HCT116 (cell line): ENCODE results near the gene FAM118B. TPM values are rescaled to one million over a fixed set of nuclear protein-coding genes. Genes with fewer than 3 reads are reported as not detected.

Experiments used
- ATAC-seq: fragments of 200-7000 bp; cut with Tn5 transposase; 2 replicates; pipeline ENCODE4 v1.9.1; 2020; ENCODE audit warnings: mild to moderate bottlenecking, moderate library complexity
- BruUV-seq: library from RNA; stranded (reverse); fragments of 400-500 nt; replicated peaks from 2 replicates; lab custom pipeline; 2021; lab: Mats Ljungman, UMichigan
- CTCF ChIA-PET: fragments of 300-600 bp; sonication (Branson Sonifier 250); formaldehyde crosslinking; loops from one replicate; lab custom pipeline; 2021; ENCODE audit warnings: antibody characterized with exemption; lab: Charles Lee
- POLR2A ChIA-PET: fragments of 300-600, 350-600 bp; sonication (Branson Sonifier 250); formaldehyde crosslinking; loops from one replicate; lab custom pipeline; 2021; ENCODE audit warnings: antibody characterized with exemption; lab: Charles Lee
- RAD21 ChIA-PET, 2 experiments: fragments of 300-600 bp; sonication (Branson Sonifier 250); formaldehyde crosslinking; loops; one replicate each; lab custom pipeline; 2023; ENCODE audit warnings: low total read pairs in 2 of 2; ENCODE audit not compliant: uncharacterized antibody in 2 of 2, unreplicated experiment in 2 of 2, low non-redundant PET in 1 of 2; lab: Charles Lee
- DNase-seq: peaks from one replicate; pipeline ENCODE4 v3.0.0-alpha.2; 2010; ENCODE audit warnings: low read depth, low spot score
- H2AFZ ChIP-seq: fragments of 200-600 bp; shearing (Covaris generic), sonication (generic); 2 replicates; pipeline ENCODE4 v1.6.1; 2017; ENCODE audit warnings: low read depth, mixed run types, mixed read lengths, antibody characterized with exemption, low read length; ENCODE audit not compliant: poor library complexity, severe bottlenecking
- H3K27ac ChIP-seq: 2 replicates; pipeline ENCODE4 v1.5.1; 2012; ENCODE audit warnings: low read depth, low read length
- H3K27me3 ChIP-seq: fragments of 200-600 bp; sonication (generic); 2 replicates; pipeline ENCODE4 v1.6.1; 2016; ENCODE audit warnings: mixed run types, low read length, mixed read lengths; ENCODE audit not compliant: insufficient read depth
- H3K36me3 ChIP-seq, 2 experiments: fragments of 200-500 bp in 1 of 2; fragments of 200-600 bp in 1 of 2; sonication (Bioruptor generic) in 1 of 2; sonication (generic) in 1 of 2; 2 replicates each; pipeline versions ENCODE4 v1.5.1 to v1.6.1; 2014 to 2016; ENCODE audit warnings: low read length in 2 of 2, inconsistent platforms in 1 of 2, mixed read lengths in 1 of 2, mixed run types in 1 of 2; ENCODE audit not compliant: insufficient read depth in 2 of 2, control insufficient read depth in 1 of 2
- H3K4me1 ChIP-seq, 2 experiments: fragments of 200-600 bp in 1 of 2; sonication (generic) in 1 of 2; 2 replicates each; pipeline versions ENCODE4 v1.5.1 to v1.6.1; 2012 to 2017; ENCODE audit warnings: low read length in 2 of 2, inconsistent platforms in 1 of 2, mild to moderate bottlenecking in 1 of 2, mixed read lengths in 1 of 2, mixed run types in 1 of 2, moderate library complexity in 1 of 2; ENCODE audit not compliant: insufficient read depth in 2 of 2, control insufficient read depth in 1 of 2
- H3K4me2 ChIP-seq: fragments of 200-600 bp; sonication (generic); 2 replicates; pipeline ENCODE4 v1.6.1; 2017; ENCODE audit warnings: mixed run types, low read length, mixed read lengths
- H3K4me3 ChIP-seq, 2 experiments: fragments of 200-600 bp in 1 of 2; sonication (generic) in 1 of 2; replicated peaks in 1 of 2; 2 replicates each; pipeline ENCODE4 v1.5.1; 2011 to 2016; ENCODE audit warnings: low read length in 2 of 2, control low read depth in 1 of 2, low read depth in 1 of 2, mild to moderate bottlenecking in 1 of 2, mixed read lengths in 1 of 2, mixed run types in 1 of 2
- H3K79me2 ChIP-seq: fragments of 200-600 bp; sonication (generic); 2 replicates; pipeline ENCODE4 v1.6.1; 2017; ENCODE audit warnings: mild to moderate bottlenecking, mixed run types, low read length, moderate library complexity, mixed read lengths; ENCODE audit not compliant: insufficient read depth
- H3K9ac ChIP-seq: fragments of 200-600 bp; sonication (generic); 2 replicates; pipeline ENCODE4 v1.6.1; 2016; ENCODE audit warnings: low read length, mixed read lengths
- H3K9me2 ChIP-seq: fragments of 200-600 bp; sonication (generic), shearing (Covaris generic); 2 replicates; pipeline ENCODE4 v1.6.1; 2017; ENCODE audit warnings: mixed run types, mild to moderate bottlenecking, moderate library complexity; ENCODE audit not compliant: insufficient read depth
- H3K9me3 ChIP-seq, 2 experiments: fragments of 200-500 bp in 1 of 2; fragments of 200-600 bp in 1 of 2; sonication (Bioruptor generic) in 1 of 2; sonication (generic) in 1 of 2; 2 replicates each; pipeline ENCODE4 v1.6.1; 2014 to 2017; ENCODE audit warnings: low read length in 2 of 2, mixed read lengths in 2 of 2, inconsistent platforms in 1 of 2, low read depth in 1 of 2, mild to moderate bottlenecking in 1 of 2, mixed run types in 1 of 2, moderate library complexity in 1 of 2; ENCODE audit not compliant: control insufficient read depth in 1 of 2, insufficient read depth in 1 of 2
- H4K20me1 ChIP-seq: fragments of 200-600 bp; sonication (generic), shearing (Covaris generic); 2 replicates; pipeline ENCODE4 v1.6.1; 2017; ENCODE audit warnings: mixed run types, mild to moderate bottlenecking, moderate library complexity; ENCODE audit not compliant: insufficient read depth
- ATF3 ChIP-seq: IDR thresholded peaks from 2 replicates; pipeline ENCODE4 v1.6.1; 2012
- CBX3 ChIP-seq: IDR thresholded peaks from 2 replicates; pipeline ENCODE4 v1.6.1; 2012; ENCODE audit warnings: low read depth
- CEBPB ChIP-seq: IDR thresholded peaks from 2 replicates; pipeline ENCODE4 v1.6.1; 2012; ENCODE audit warnings: low read depth
- CTCF ChIP-seq, 3 experiments: fragments of 200-600 bp in 1 of 3; sonication (generic) in 1 of 3; IDR thresholded peaks in 2 of 3; conservative IDR thresholded peaks in 1 of 3; 2 replicates each; pipeline ENCODE4 v1.5.1; 2012 to 2017; ENCODE audit warnings: low read depth in 2 of 3, low read length in 2 of 3, antibody characterized with exemption in 1 of 3, borderline replicate concordance in 1 of 3, control low read depth in 1 of 3, mild to moderate bottlenecking in 1 of 3, mixed read lengths in 1 of 3, mixed run types in 1 of 3, moderate library complexity in 1 of 3; ENCODE audit not compliant: insufficient read depth in 1 of 3
- EGR1 ChIP-seq: IDR thresholded peaks from 2 replicates; pipeline ENCODE4 v1.6.1; 2012; ENCODE audit warnings: low read depth
- ELF1 ChIP-seq: IDR thresholded peaks from 2 replicates; pipeline ENCODE4 v1.6.1; 2012; ENCODE audit warnings: low read depth, borderline replicate concordance
- EZH2 ChIP-seq: fragments of 200-600 bp; sonication (generic); IDR thresholded peaks from 2 replicates; pipeline ENCODE4 v1.6.1; 2017; ENCODE audit warnings: antibody characterized with exemption, mixed run types
- EZH2phosphoT487 ChIP-seq: fragments of 200-600 bp; IDR thresholded peaks from 2 replicates; pipeline ENCODE4 v1.6.1; 2018; ENCODE audit warnings: antibody characterized with exemption, borderline replicate concordance
- FOSL1 ChIP-seq: IDR thresholded peaks from 2 replicates; pipeline ENCODE4 v1.6.1; 2012; ENCODE audit warnings: low read depth
- MAX ChIP-seq: IDR thresholded peaks from 2 replicates; pipeline ENCODE4 v1.6.1; 2012
- POLR2AphosphoS5 ChIP-seq: IDR thresholded peaks from 2 replicates; pipeline ENCODE4 v1.6.1; 2011; ENCODE audit warnings: mild to moderate bottlenecking, low read depth, low read length, moderate library complexity
- SIN3A ChIP-seq: IDR thresholded peaks from 2 replicates; pipeline ENCODE4 v1.6.1; 2012; ENCODE audit warnings: low read depth
- SP1 ChIP-seq: IDR thresholded peaks from 2 replicates; pipeline ENCODE4 v1.6.1; 2012; ENCODE audit warnings: low read depth
- ZFX ChIP-seq: fragments of 450-650 bp; IDR thresholded peaks from 2 replicates; pipeline ENCODE4 v1.6.1; 2017
- intact Hi-C: fragments of 100-400 bp; cut with micrococcal nuclease; formaldehyde crosslinking; loops from 2 replicates; pipeline ENCODE4 v1.10.0; 2022
- total RNA-seq: library from RNA; stranded (reverse); gene quantifications from one replicate; pipeline ENCODE4 v1.2.1, GENCODE V29; 2021; ENCODE audit not compliant: unreplicated experiment

Gene FAM118B
- total RNA-seq, 1 experiment from 2014 or later = 12.8 TPM

- Histone ChIP-seq H3K9ac (no peak overlapping the region), H3K9me3 (no peaks in the 10 kb centered on the region), H3K9me2 (no peaks in the 10 kb centered on the region), H3K4me1 (no peaks in the 10 kb centered on the region), H4K20me1 (no peaks in the 10 kb centered on the region), H3K27me3 (no peaks in the 10 kb centered on the region), H2AFZ (no peak overlapping the region), H3K27ac (no peak overlapping the region), H3K36me3 (no peaks in the 10 kb centered on the region), H3K4me3 (no peak overlapping the region), H3K79me2 (peaks cover 9% of the 10 kb centered on the region), H3K4me2 (no peak overlapping the region)
- DNase-seq (no peak), ATAC-seq (no peak)
- POLR2A ChIA-PET = no interaction called here
- CTCF ChIA-PET = no interaction called here
- no TSS peak for BruUV-seq
- RAD21 ChIA-PET = no interaction called here
- TF ChIP-seq SIN3A (no peak), POLR2AphosphoS5 (no peak), EZH2phosphoT487 (no peak), ATF3 (no peak), EGR1 (no peak), CBX3 (no peak), EZH2 (no peak), MAX (no peak)
- intact Hi-C loops = no loop called here
These were observed 20.3 kb downstream of the FAM118B start for GRCh38 chr11:126231725-126232459.

- Histone ChIP-seq H3K9ac (no peak overlapping the region), H3K79me2 (peaks cover 7% of the 10 kb centered on the region), H3K27ac (no peak overlapping the region), H3K4me3 (no peak overlapping the region), H3K9me2 (no peaks in the 10 kb centered on the region), H3K9me3 (no peaks in the 10 kb centered on the region), H2AFZ (no peak overlapping the region), H3K4me1 (no peaks in the 10 kb centered on the region), H3K27me3 (no peaks in the 10 kb centered on the region), H3K36me3 (no peaks in the 10 kb centered on the region), H4K20me1 (no peaks in the 10 kb centered on the region), H3K4me2 (no peak overlapping the region)
- ChIA-PET POLR2A (no interaction called here), CTCF (no interaction called here), RAD21 (no interaction called here)
- intact Hi-C loops = no loop called here
- BruUV-seq = no TSS peak
- ATAC-seq (no peak), DNase-seq (no peak)
- TF ChIP-seq CBX3 (no peak), CEBPB (no peak), MAX (no peak), ZFX (no peak), ELF1 (no peak), CTCF (IDR thresholded peaks at IDR 0.05 in 2 of 3, conservative IDR thresholded peaks at IDR 0.05 in 1 of 3; ENCODE audit: borderline replicate concordance in 1 of 3, insufficient read depth in 1 of 3, low read depth in 2 of 3, low read length in 2 of 3) (no peak), EZH2phosphoT487 (no peak), SP1 (no peak), ATF3 (no peak), POLR2AphosphoS5 (no peak), FOSL1 (no peak), EGR1 (no peak)
These were observed 21.1 kb downstream of the FAM118B start for GRCh38 chr11:126232683-126233082.
